Keratinocyte (primary cell): Measurements from ENCODE around the gene KRTAP10-6.

ENCODE experiments used
- CTCF ChIP-seq, 3 experiments: IDR thresholded peaks in 1 of 3; conservative IDR thresholded peaks in 1 of 3; optimal IDR thresholded peaks in 1 of 3; 2 replicates in 2 of 3; 3 replicates in 1 of 3; pipeline versions ENCODE3 to v1.5.1; 2011; ENCODE audit warnings: low read length in 3 of 3, mild to moderate bottlenecking in 3 of 3, moderate library complexity in 2 of 3, control low read depth in 1 of 3, inconsistent platforms in 1 of 3; ENCODE audit not compliant: insufficient read depth in 2 of 3; ENCODE audit errors: extremely low read depth in 1 of 3
- EZH2 ChIP-seq: IDR thresholded peaks from one replicate; pipeline ENCODE4 v1.6.1; 2012; ENCODE audit warnings: inconsistent platforms, mild to moderate bottlenecking, low read length, moderate library complexity

DNA sequence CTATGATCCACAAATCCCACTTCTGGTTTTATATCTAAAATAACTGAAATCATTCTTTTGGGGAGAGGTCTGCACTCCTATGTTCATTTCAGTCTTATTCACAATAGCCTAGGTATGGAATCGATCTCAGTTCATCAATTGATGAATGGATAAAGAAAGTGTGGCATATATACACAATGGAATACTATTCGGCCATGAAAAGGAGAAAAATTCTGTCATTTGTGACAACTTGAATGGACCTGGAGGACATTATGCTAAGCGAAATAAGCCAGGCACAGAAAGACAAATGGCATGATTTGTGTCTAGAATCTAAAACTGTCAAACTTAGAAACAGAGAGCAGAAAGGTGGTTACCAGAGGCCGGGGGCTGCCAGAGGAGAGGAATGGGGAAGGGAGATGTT, 14.2 kb upstream of the KRTAP10-6 start:
- no peak for TF ChIP-seq EZH2
- no peak for TF ChIP-seq CTCF (optimal IDR thresholded peaks at IDR 0.05 in 1 of 3, IDR thresholded peaks at IDR 0.05 in 1 of 3, conservative IDR thresholded peaks at IDR 0.05 in 1 of 3; ENCODE audit: extremely low read depth in 1 of 3, insufficient read depth in 2 of 3, low read length in 3 of 3)
